Neural progenitor cell (in vitro differentiated cells): ENCODE results near the gene CAPN12.

Source experiments
- EZH2 ChIP-seq: fragments of 200-600 bp; sonication (generic); IDR thresholded peaks from 2 replicates; pipeline ENCODE4 v1.6.1; 2017; ENCODE audit warnings: antibody characterized with exemption, mild to moderate bottlenecking, moderate library complexity
- EZH2phosphoT487 ChIP-seq: fragments of 200-600 bp; sonication (generic); IDR thresholded peaks from 2 replicates; pipeline ENCODE4 v1.6.1; 2017; ENCODE audit warnings: antibody characterized with exemption
- TF ChIP-seq, protein P1 (sequence below): fragments of 200-600 bp; sonication (generic); IDR thresholded peaks from 2 replicates; pipeline ENCODE4 v1.5.1; 2017; ENCODE audit warnings: antibody characterized with exemption, mild to moderate bottlenecking

DNA sequence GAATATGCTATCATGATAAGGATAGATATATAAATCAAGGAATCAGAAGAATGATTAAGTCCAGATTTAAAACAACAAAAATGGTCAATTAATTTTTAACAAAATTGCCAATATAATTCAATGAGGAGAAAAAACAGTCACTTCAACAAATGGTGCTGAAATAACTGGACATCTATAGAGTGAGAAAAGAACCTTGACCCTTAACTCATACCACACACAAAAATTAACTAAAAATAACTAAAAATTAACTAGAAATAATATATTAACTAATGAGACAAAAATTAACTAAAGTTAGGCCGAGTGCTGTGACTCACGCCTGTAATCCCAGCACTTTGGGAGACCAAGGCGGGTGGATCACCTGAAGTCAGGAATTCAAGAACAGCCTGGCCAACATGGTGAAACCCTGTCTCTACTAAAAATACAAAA is 19.5 kb upstream of the CAPN12 start:
- TF ChIP-seq EZH2phosphoT487 (no peak), EZH2 (no peak)
- TF ChIP-seq, protein P1, sequence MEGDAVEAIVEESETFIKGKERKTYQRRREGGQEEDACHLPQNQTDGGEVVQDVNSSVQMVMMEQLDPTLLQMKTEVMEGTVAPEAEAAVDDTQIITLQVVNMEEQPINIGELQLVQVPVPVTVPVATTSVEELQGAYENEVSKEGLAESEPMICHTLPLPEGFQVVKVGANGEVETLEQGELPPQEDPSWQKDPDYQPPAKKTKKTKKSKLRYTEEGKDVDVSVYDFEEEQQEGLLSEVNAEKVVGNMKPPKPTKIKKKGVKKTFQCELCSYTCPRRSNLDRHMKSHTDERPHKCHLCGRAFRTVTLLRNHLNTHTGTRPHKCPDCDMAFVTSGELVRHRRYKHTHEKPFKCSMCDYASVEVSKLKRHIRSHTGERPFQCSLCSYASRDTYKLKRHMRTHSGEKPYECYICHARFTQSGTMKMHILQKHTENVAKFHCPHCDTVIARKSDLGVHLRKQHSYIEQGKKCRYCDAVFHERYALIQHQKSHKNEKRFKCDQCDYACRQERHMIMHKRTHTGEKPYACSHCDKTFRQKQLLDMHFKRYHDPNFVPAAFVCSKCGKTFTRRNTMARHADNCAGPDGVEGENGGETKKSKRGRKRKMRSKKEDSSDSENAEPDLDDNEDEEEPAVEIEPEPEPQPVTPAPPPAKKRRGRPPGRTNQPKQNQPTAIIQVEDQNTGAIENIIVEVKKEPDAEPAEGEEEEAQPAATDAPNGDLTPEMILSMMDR = no peak
